AG04449 (cell line): Measurements from ENCODE around the gene UTS2R.
"Not testable (repeated sequence)": the region's sequence is repeated elsewhere in the genome, so short reads cannot be mapped to it uniquely, and the experiment has no call there.

Source experiments
- CTCF ChIA-PET: fragments of 350-600 bp; formaldehyde crosslinking; extraction: SDS; loops from one replicate; lab custom pipeline; 2021; ENCODE audit warnings: antibody characterized with exemption; lab: Yijun Ruan, JAX
- POLR2A ChIA-PET: fragments of 400-600, 350-600 bp; formaldehyde crosslinking; extraction: SDS; loops from one replicate; lab custom pipeline; 2020; ENCODE audit warnings: antibody characterized with exemption, inconsistent platforms; lab: Yijun Ruan, JAX
- DNase-seq: peaks from one replicate; pipeline ENCODE4 v3.0.0-alpha.2; 2010; ENCODE audit warnings: low read depth, low spot score
- H3K4me3 ChIP-seq: 2 replicates; pipeline ENCODE4 v1.5.1; 2011; ENCODE audit warnings: low read depth, mild to moderate bottlenecking, control low read depth, low read length
- CTCF ChIP-seq: IDR thresholded peaks from one replicate; pipeline ENCODE4 v1.5.1; 2011; ENCODE audit warnings: mild to moderate bottlenecking, moderate library complexity, low read length, control low read depth, inconsistent platforms; ENCODE audit not compliant: insufficient read depth; ENCODE audit errors: missing control alignments

UTS2R gene

GRCh38 chr17:82370471-82371332, 863 bp upstream of the UTS2R start:
- DNase-seq = no peak
- ChIA-PET POLR2A (no interaction called here), CTCF (interaction anchor here (0.8 to 2.6 kb wide), 3 partner anchors 12 to 20 kb away, joined by 3 to 18 read pairs (median 3); no protein-coding TSS in a partner anchor)
- peak overlapping the region; percentile 29 for H3K4me3 ChIP-seq
- TF ChIP-seq CTCF = no peak

- CTCF ChIA-PET = interaction anchor here (0.9 to 1.9 kb wide), 2 partner anchors 20 to 22 kb away, joined by 4 to 9 read pairs; no protein-coding TSS in a partner anchor
- TF ChIP-seq CTCF = no peak
- no peak overlapping the region for H3K4me3 ChIP-seq
- POLR2A ChIA-PET = no interaction called here
- DNase-seq = no peak
Observed at GRCh38 chr17:82372249-82373071, 895 bp downstream of the UTS2R start.

DNA sequence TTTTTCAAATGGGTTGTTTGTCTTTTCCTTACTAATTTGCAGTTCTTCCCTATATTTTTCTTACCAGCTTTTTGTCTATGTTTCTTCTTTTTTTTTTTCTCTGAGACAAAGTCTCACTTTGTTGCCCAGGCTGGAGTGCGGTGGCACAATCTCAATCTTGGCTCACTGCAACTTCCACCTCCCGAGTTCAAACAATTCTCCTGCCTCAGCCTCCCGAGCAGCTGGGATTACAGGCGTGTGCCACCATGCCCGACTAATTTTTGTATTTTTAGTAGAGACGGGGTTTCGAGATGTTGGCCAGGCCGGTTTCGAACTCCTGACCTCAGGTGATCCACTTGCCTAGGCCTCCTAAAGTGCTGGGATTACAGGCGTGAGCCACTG, 1.5 kb downstream of the UTS2R start:
- DNase-seq, H3K4me3 ChIP-seq, POLR2A ChIA-PET: not testable (repeated sequence)
- CTCF ChIA-PET = interaction anchor here (0.9 to 1.9 kb wide), 4 partner anchors 20 to 73 kb away, joined by 3 to 9 read pairs (median 4); no protein-coding TSS in a partner anchor

DNA sequence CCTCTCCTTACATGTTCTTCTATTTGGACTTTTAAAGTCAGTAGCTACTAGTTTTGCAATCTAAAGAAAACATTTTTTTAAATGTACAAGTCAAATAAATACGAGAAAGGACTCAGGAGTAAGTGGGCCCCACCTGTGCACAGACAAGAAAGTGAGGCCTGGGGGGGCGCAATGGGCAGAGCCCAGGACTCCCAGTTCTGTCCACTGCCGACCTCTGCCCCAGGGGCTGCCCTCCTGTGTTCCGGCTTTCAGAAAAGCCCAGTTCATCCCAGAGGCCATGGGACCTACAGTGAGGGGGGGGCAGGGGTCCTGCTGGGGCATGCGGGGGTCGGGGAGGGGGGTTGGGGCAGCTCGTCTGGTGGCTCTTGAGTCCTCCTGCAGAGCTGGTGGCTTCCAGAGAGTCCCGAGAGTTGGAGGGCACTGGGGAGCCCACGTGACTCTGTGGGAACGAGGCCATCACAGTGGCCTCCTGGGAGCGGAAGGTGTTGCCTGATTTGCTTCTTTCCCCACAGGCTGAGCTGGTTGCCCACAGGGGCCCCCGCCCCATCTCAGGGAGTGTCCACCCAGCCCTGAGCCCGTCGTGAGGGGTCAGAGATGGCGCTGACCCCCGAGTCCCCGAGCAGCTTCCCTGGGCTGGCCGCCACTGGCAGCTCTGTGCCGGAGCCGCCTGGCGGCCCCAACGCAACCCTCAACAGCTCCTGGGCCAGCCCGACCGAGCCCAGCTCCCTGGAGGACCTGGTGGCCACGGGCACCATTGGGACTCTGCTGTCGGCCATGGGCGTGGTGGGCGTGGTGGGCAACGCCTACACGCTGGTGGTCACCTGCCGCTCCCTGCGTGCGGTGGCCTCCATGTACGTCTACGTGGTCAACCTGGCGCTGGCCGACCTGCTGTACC, 2.4 kb downstream of the UTS2R start:
- POLR2A ChIA-PET = no interaction called here
- CTCF ChIA-PET = interaction anchor here (1.1 to 1.9 kb wide), 4 partner anchors 21 to 74 kb away, joined by 3 to 9 read pairs (median 4); no protein-coding TSS in a partner anchor

GRCh38 chr17:82374626-82375331, 3.2 kb downstream of the UTS2R start:
- POLR2A ChIA-PET = no interaction called here
- TF ChIP-seq CTCF = no peak
- no peak for DNase-seq
- CTCF ChIA-PET = interaction anchor here (1.4 kb wide), 1 partner anchor 22 kb away, joined by 4 read pairs; no protein-coding TSS in a partner anchor
- no peak overlapping the region for H3K4me3 ChIP-seq

More for the DNA sequence above, 2.4 kb downstream of the UTS2R start:
- TF ChIP-seq CTCF = no peak
- H3K4me3 ChIP-seq = no peak overlapping the region
- DNase-seq = no peak
